ENCODE measurements around the gene F8A2. TPM values are rescaled to one million over a fixed set of nuclear protein-coding genes. Genes with fewer than 3 reads are reported as not detected.
"Not testable (repeated sequence)": the region's sequence is repeated elsewhere in the genome, so short reads cannot be mapped to it uniquely, and the experiment has no call there.

F8A2 gene
- total RNA-seq, 2 donors from 2014 or later: 5.9 TPM; not detected in 1

DNA sequence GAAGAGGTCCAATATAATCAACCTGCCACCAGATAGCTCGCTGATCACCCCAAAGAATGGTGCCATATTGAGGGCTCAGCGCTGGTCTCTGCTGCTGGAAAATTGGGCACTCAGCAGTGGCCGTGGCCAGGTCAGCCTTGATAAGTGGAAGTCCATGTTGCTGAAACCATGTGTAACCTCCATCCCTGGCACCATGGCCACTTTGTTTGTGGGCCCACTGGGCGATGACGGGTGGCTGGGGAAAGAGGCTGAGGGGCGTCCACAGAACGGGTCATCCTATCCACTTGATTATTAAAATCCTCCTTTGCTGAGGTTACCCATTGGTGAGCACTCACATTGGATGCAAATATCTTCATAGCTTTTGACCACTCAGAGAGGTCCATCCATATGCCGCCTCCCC is 7.7 kb downstream of the F8A2 start:
- no peak overlapping the region for H3K4me3 ChIP-seq
- no peak overlapping the region for H3K27ac ChIP-seq
- H3K27me3 ChIP-seq: no peaks in the 10 kb centered on the region
- TF ChIP-seq, protein P1, sequence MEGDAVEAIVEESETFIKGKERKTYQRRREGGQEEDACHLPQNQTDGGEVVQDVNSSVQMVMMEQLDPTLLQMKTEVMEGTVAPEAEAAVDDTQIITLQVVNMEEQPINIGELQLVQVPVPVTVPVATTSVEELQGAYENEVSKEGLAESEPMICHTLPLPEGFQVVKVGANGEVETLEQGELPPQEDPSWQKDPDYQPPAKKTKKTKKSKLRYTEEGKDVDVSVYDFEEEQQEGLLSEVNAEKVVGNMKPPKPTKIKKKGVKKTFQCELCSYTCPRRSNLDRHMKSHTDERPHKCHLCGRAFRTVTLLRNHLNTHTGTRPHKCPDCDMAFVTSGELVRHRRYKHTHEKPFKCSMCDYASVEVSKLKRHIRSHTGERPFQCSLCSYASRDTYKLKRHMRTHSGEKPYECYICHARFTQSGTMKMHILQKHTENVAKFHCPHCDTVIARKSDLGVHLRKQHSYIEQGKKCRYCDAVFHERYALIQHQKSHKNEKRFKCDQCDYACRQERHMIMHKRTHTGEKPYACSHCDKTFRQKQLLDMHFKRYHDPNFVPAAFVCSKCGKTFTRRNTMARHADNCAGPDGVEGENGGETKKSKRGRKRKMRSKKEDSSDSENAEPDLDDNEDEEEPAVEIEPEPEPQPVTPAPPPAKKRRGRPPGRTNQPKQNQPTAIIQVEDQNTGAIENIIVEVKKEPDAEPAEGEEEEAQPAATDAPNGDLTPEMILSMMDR (IDR thresholded peaks at IDR 0.05): no peak
- intact Hi-C loops (cut with DNase I): no loop called here
- H3K9me3 ChIP-seq: no peaks in the 10 kb centered on the region
- DNase-seq: no peak
- no peaks in the 10 kb centered on the region for H3K36me3 ChIP-seq
- no peaks in the 10 kb centered on the region for H3K4me1 ChIP-seq
- H3K9ac ChIP-seq (ENCODE audit: low read depth in 2 of 2, low read length in 2 of 2): no peak overlapping the region

DNA sequence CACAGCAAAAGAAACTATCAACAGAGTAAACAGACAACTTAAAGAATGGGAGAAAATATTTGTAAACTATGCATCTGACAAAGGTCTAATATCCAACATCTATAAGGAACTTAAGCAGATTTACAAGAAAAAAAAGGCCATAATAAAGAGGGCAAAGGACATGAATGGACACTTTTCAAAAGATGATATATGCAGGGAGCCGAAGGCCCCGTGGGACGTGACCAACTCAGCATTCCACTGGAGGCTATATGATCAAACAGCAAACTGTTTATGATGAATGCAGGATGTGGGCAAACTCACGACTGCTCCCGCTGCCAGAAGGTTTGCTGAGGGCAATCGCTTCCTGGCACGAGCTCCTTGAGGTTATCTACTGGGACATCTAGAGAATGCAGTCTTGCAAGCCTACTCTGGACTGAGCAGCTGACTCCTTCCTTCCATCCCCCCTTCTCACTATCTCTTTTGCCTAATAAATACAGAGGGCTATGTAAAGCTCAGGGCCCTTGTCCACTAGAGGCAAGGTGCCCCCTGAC is 12.9 kb downstream of the F8A2 start:
- H3K27me3 ChIP-seq; H3K9me3 ChIP-seq; H3K9ac ChIP-seq (ENCODE audit: low read depth in 2 of 2, low read length in 2 of 2); intact Hi-C loops (cut with DNase I); H3K27ac ChIP-seq; H3K4me1 ChIP-seq; H3K4me3 ChIP-seq; DNase-seq; H3K36me3 ChIP-seq: not testable (repeated sequence)

DNA sequence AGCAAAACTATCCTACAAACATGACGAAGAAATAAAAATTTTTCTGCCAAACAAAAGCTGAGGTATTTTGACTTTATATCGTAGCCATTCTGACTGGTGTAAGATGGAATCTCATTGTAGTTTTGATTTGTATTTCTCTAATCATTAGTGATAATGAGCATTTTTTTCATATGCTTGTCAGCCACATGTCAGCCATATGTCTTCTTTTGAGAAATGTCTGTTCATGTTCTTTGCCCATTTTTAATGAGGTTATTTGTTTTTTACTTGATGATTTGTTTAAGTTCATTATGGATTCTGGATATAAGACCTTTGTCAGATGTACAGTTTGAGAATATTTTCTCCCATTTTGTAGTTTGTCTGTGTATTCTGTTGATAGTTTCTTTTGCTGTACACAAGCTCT is 24.5 kb downstream of the F8A2 start:
- Histone ChIP-seq H3K4me3 (no peak overlapping the region), H3K9ac (ENCODE audit: low read depth in 2 of 2, low read length in 2 of 2) (no peak overlapping the region), H3K36me3 (no peaks in the 10 kb centered on the region), H3K27ac (no peak overlapping the region), H3K4me1 (no peaks in the 10 kb centered on the region), H3K9me3 (no peaks in the 10 kb centered on the region), H3K27me3 (no peaks in the 10 kb centered on the region)
- intact Hi-C loops (cut with DNase I): no loop called here
- DNase-seq: no peak
- TF ChIP-seq, protein P1 (IDR thresholded peaks at IDR 0.05): no peak

DNA sequence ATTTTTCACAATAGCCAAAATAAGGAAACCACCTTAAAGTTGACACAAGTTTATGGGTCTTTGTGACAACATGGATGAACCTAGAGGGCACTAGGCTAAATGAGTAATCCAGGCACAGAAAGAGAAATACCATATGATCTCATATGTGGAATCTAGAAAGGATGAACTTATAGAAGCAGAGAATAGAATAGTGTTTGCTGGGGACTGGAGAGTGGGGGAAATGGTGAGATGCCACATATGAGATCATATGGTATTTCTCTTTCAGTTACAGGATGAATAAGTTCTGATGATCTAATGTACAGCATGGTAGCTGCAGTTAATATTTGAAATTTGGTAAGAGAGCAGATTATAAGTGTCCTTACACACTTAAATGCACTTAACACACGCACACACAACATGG is 35.9 kb downstream of the F8A2 start:
- intact Hi-C loops (cut with DNase I): no loop called here
- H3K9ac ChIP-seq (ENCODE audit: low read depth in 2 of 2, low read length in 2 of 2): no peak overlapping the region
- no peaks in the 10 kb centered on the region for H3K9me3 ChIP-seq
- H3K27ac ChIP-seq: no peak overlapping the region
- no peaks in the 10 kb centered on the region for H3K27me3 ChIP-seq
- no peak for DNase-seq
- TF ChIP-seq, protein P1 (IDR thresholded peaks at IDR 0.05): no peak
- H3K36me3 ChIP-seq: no peaks in the 10 kb centered on the region
- H3K4me1 ChIP-seq: no peaks in the 10 kb centered on the region
- no peak overlapping the region for H3K4me3 ChIP-seq

Small RNAs within 50 kb of the gene (microRNA-seq; reads per million reads assigned to microRNA genes)
- gene MIR1184-2: not detected

Other genes with a start within 250 kb of the F8A2 start
- gene VBP1, start 165.6 kb upstream of the F8A2 start, total RNA-seq: 10 to 100 TPM; 39.3 to 54.3 TPM
- gene RAB39B, start 117.6 kb upstream of the F8A2 start, total RNA-seq: under 1 TPM; 0.13 to 0.17 TPM
- 1 to 10 TPM; 3.2 to 9.1 TPM for gene CLIC2, start 47.5 kb upstream of the F8A2 start, total RNA-seq
- 10 to 100 TPM in 1 of 2 donors, not detected in 1; 14.6 TPM for gene F8A3, start 76.5 kb downstream of the F8A2 start, total RNA-seq
- under 1 TPM; 0.72 to 0.98 TPM for gene SPRY3, start 230.5 kb downstream of the F8A2 start, total RNA-seq
- gene TMLHE, start 230.9 kb downstream of the F8A2 start, total RNA-seq: 10 to 100 TPM; 19.0 to 24.2 TPM

Measured in colonic mucosa (tissue), 4 donors.